Activated naive CD8-positive, alpha-beta T cell treated with anti-CD3 and anti-CD28 coated beads, Interleukin-2, amount 50 U/mL, for 24 hours (primary cell): ENCODE results near the gene MTUS2.

ENCODE experiments used
- ATAC-seq: fragments of 150-1000 bp; cut with Tn5 transposase; one replicate; pipeline ENCODE4 v1.10.0; 2021
- DNase-seq: peaks from one replicate; pipeline ENCODE4 v3.0.0; 2021
- H3K27ac Mint-ChIP-seq: one replicate; pipeline ENCODE4 v1.8.0; 2021; ENCODE audit warnings: mild to moderate bottlenecking, mixed read lengths
- H3K27me3 Mint-ChIP-seq: one replicate; pipeline ENCODE4 v1.8.0; 2021; ENCODE audit warnings: mixed read lengths
- H3K36me3 Mint-ChIP-seq: one replicate; pipeline ENCODE4 v1.8.0; 2021; ENCODE audit warnings: low read depth, mixed read lengths
- H3K4me1 Mint-ChIP-seq: one replicate; pipeline ENCODE4 v1.8.0; 2021; ENCODE audit warnings: mixed read lengths
- H3K4me3 Mint-ChIP-seq: one replicate; pipeline ENCODE4 v1.8.0; 2021; ENCODE audit warnings: mild to moderate bottlenecking, moderate library complexity, mixed read lengths
- H3K9me3 Mint-ChIP-seq: one replicate; pipeline ENCODE4 v1.8.0; 2021; ENCODE audit warnings: mixed read lengths

Gene MTUS2

GRCh38 chr13:28872427-28873176 lies 52.5 kb downstream of the MTUS2 start:
- ATAC-seq: no peak
- Mint-ChIP-seq H3K27ac (no peak overlapping the region), H3K36me3 (no peaks in the 10 kb centered on the region), H3K4me1 (no peaks in the 10 kb centered on the region), H3K4me3 (no peak overlapping the region), H3K27me3 (peaks cover 3% of the 10 kb centered on the region), H3K9me3 (peaks cover 23% of the 10 kb centered on the region)
- DNase-seq: no peak

GRCh38 chr13:28875846-28876615 lies 55.9 kb downstream of the MTUS2 start:
- DNase-seq: no peak
- Mint-ChIP-seq H3K9me3 (peaks cover 23% of the 10 kb centered on the region), H3K36me3 (no peaks in the 10 kb centered on the region), H3K27ac (no peak overlapping the region), H3K4me3 (no peak overlapping the region), H3K27me3 (no peaks in the 10 kb centered on the region), H3K4me1 (no peaks in the 10 kb centered on the region)
- no peak for ATAC-seq

GRCh38 chr13:28877408-28877807 lies 57.3 kb downstream of the MTUS2 start:
- ATAC-seq: no peak
- Mint-ChIP-seq H3K27me3 (peaks cover 4% of the 10 kb centered on the region), H3K4me3 (no peak overlapping the region), H3K9me3 (peaks cover 19% of the 10 kb centered on the region), H3K36me3 (no peaks in the 10 kb centered on the region), H3K4me1 (no peaks in the 10 kb centered on the region), H3K27ac (no peak overlapping the region)
- DNase-seq: no peak

GRCh38 chr13:28885181-28885580 lies 65.0 kb downstream of the MTUS2 start:
- H3K4me1 Mint-ChIP-seq: no peaks in the 10 kb centered on the region
- H3K36me3 Mint-ChIP-seq: no peaks in the 10 kb centered on the region
- H3K27me3 Mint-ChIP-seq: peaks cover 4% of the 10 kb centered on the region
- peaks cover 11% of the 10 kb centered on the region for H3K9me3 Mint-ChIP-seq
- DNase-seq: no peak
- H3K27ac Mint-ChIP-seq: no peak overlapping the region
- no peak for ATAC-seq
- H3K4me3 Mint-ChIP-seq: no peak overlapping the region

- no peak for ATAC-seq
Observed at GRCh38 chr13:28889086-28889732, 69.1 kb downstream of the MTUS2 start.

GRCh38 chr13:28890712-28891111 lies 70.6 kb downstream of the MTUS2 start:
- ATAC-seq: no peak
- H3K27me3 Mint-ChIP-seq: peaks cover 6% of the 10 kb centered on the region
- H3K36me3 Mint-ChIP-seq: no peaks in the 10 kb centered on the region
- no peak overlapping the region for H3K4me3 Mint-ChIP-seq
- no peaks in the 10 kb centered on the region for H3K4me1 Mint-ChIP-seq
- no peak overlapping the region for H3K27ac Mint-ChIP-seq
- no peak for DNase-seq
- no peaks in the 10 kb centered on the region for H3K9me3 Mint-ChIP-seq

More at GRCh38 chr13:28889086-28889732, 69.1 kb downstream of the MTUS2 start:
- no peak overlapping the region for H3K4me3 Mint-ChIP-seq
- no peak for DNase-seq
- H3K27ac Mint-ChIP-seq: no peak overlapping the region
- no peaks in the 10 kb centered on the region for H3K4me1 Mint-ChIP-seq
- H3K27me3 Mint-ChIP-seq: peaks cover 6% of the 10 kb centered on the region
- no peaks in the 10 kb centered on the region for H3K9me3 Mint-ChIP-seq
- no peaks in the 10 kb centered on the region for H3K36me3 Mint-ChIP-seq

- Mint-ChIP-seq H3K27ac (no peak overlapping the region), H3K36me3 (no peaks in the 10 kb centered on the region), H3K4me1 (no peaks in the 10 kb centered on the region), H3K4me3 (no peak overlapping the region), H3K9me3 (peaks cover 37% of the 10 kb centered on the region), H3K27me3 (peaks cover 4% of the 10 kb centered on the region)
- no peak for ATAC-seq
- DNase-seq: no peak
Observed at GRCh38 chr13:28918030-28918429, 97.9 kb downstream of the MTUS2 start.

GRCh38 chr13:28922341-28922740 lies 102.2 kb downstream of the MTUS2 start:
- Mint-ChIP-seq H3K27me3 (peaks cover 4% of the 10 kb centered on the region), H3K27ac (no peak overlapping the region), H3K4me1 (no peaks in the 10 kb centered on the region), H3K36me3 (no peaks in the 10 kb centered on the region), H3K9me3 (peaks cover 26% of the 10 kb centered on the region), H3K4me3 (no peak overlapping the region)
- ATAC-seq (no peak), DNase-seq (no peak)

GRCh38 chr13:28935104-28935503 lies 115.0 kb downstream of the MTUS2 start:
- no peaks in the 10 kb centered on the region for H3K4me1 Mint-ChIP-seq
- ATAC-seq (no peak), DNase-seq (no peak)
- H3K4me3 Mint-ChIP-seq: no peak overlapping the region
- H3K36me3 Mint-ChIP-seq: no peaks in the 10 kb centered on the region
- no peaks in the 10 kb centered on the region for H3K9me3 Mint-ChIP-seq
- peaks cover 2% of the 10 kb centered on the region for H3K27me3 Mint-ChIP-seq
- no peak overlapping the region for H3K27ac Mint-ChIP-seq

- Mint-ChIP-seq H3K4me3 (no peak overlapping the region), H3K9me3 (peaks cover 3% of the 10 kb centered on the region), H3K4me1 (no peaks in the 10 kb centered on the region), H3K36me3 (no peaks in the 10 kb centered on the region), H3K27me3 (no peaks in the 10 kb centered on the region), H3K27ac (no peak overlapping the region)
- DNase-seq (no peak), ATAC-seq (no peak)
Observed at GRCh38 chr13:28942906-28943305, 122.8 kb downstream of the MTUS2 start.

- H3K4me1 Mint-ChIP-seq: no peaks in the 10 kb centered on the region
- H3K9me3 Mint-ChIP-seq: no peaks in the 10 kb centered on the region
- DNase-seq (no peak), ATAC-seq (no peak)
- no peaks in the 10 kb centered on the region for H3K27me3 Mint-ChIP-seq
- H3K27ac Mint-ChIP-seq: no peak overlapping the region
- no peak overlapping the region for H3K4me3 Mint-ChIP-seq
- H3K36me3 Mint-ChIP-seq: no peaks in the 10 kb centered on the region
Observed at GRCh38 chr13:28953714-28954418, 133.7 kb downstream of the MTUS2 start.

GRCh38 chr13:28954419-28954725 lies 134.2 kb downstream of the MTUS2 start:
- H3K27me3 Mint-ChIP-seq: no peaks in the 10 kb centered on the region
- no peak for DNase-seq
- H3K27ac Mint-ChIP-seq: no peak overlapping the region
- no peaks in the 10 kb centered on the region for H3K9me3 Mint-ChIP-seq
- no peak overlapping the region for H3K4me3 Mint-ChIP-seq
- no peaks in the 10 kb centered on the region for H3K36me3 Mint-ChIP-seq
- ATAC-seq: no peak
- no peaks in the 10 kb centered on the region for H3K4me1 Mint-ChIP-seq

GRCh38 chr13:28954810-28955209 lies 134.7 kb downstream of the MTUS2 start:
- H3K9me3 Mint-ChIP-seq: no peaks in the 10 kb centered on the region
- no peak overlapping the region for H3K27ac Mint-ChIP-seq
- no peak overlapping the region for H3K4me3 Mint-ChIP-seq
- no peaks in the 10 kb centered on the region for H3K4me1 Mint-ChIP-seq
- no peak for DNase-seq
- no peaks in the 10 kb centered on the region for H3K27me3 Mint-ChIP-seq
- no peaks in the 10 kb centered on the region for H3K36me3 Mint-ChIP-seq
- no peak for ATAC-seq

GRCh38 chr13:28955264-28955966 lies 135.3 kb downstream of the MTUS2 start:
- ATAC-seq (no peak), DNase-seq (no peak)
- no peaks in the 10 kb centered on the region for H3K4me1 Mint-ChIP-seq
- no peaks in the 10 kb centered on the region for H3K9me3 Mint-ChIP-seq
- no peaks in the 10 kb centered on the region for H3K36me3 Mint-ChIP-seq
- no peak overlapping the region for H3K4me3 Mint-ChIP-seq
- no peaks in the 10 kb centered on the region for H3K27me3 Mint-ChIP-seq
- H3K27ac Mint-ChIP-seq: no peak overlapping the region
